HepG2 (cell line): ENCODE data around the gene BRIP1. TPM values are rescaled to one million over a fixed set of nuclear protein-coding genes. Genes with fewer than 3 reads are reported as not detected.

ENCODE experiments used
- ATAC-seq: fragments of 200-7000 bp; cut with Tn5 transposase; 3 replicates; pipeline ENCODE4 v1.9.1; 2020; ENCODE audit warnings: mild to moderate bottlenecking, moderate library complexity
- BruUV-seq: library from RNA; stranded (reverse); fragments of 400-500 nt; replicated peaks from 2 replicates; lab custom pipeline; 2021; lab: Mats Ljungman, UMichigan
- CTCF ChIA-PET: fragments of 300-600 bp; formaldehyde crosslinking; extraction: SDS; loops from one replicate; lab custom pipeline; 2021; ENCODE audit warnings: low total read pairs, inconsistent platforms, low intra/inter-chr PET ratio; lab: Yijun Ruan, JAX
- POLR2A ChIA-PET: fragments of 350-600 bp; sonication (Branson Sonifier 250); formaldehyde crosslinking; loops from one replicate; lab custom pipeline; 2020; ENCODE audit warnings: antibody characterized with exemption, inconsistent platforms; lab: Yijun Ruan, JAX
- DNase-seq: peaks from one replicate; pipeline ENCODE4 v3.0.0-alpha.2; 2015; ENCODE audit warnings: low spot score
- FAIRE-seq: peaks from 3 replicates; lab custom pipeline; 2011; peaks lifted over from hg19 to GRCh38; lab: Jason Lieb, UNC
- H2AFZ ChIP-seq: one replicate; pipeline ENCODE4 v1.6.1; 2011; ENCODE audit warnings: low read length, inconsistent platforms
- H3K27ac ChIP-seq: fragments of 300-600 bp; 3 replicates; pipeline ENCODE4 v1.8.0; 2011; ENCODE audit warnings: mixed run types, mild to moderate bottlenecking, mixed read lengths, low read length, inconsistent platforms; ENCODE audit not compliant: insufficient read depth; ENCODE audit errors: extremely low read length
- H3K27me3 ChIP-seq, 2 experiments: fragments of 200-600 bp in 1 of 2; 2 replicates in 1 of 2; 3 replicates in 1 of 2; pipeline versions ENCODE4 v1.6.0 to v1.8.0; 2011; ENCODE audit warnings: low read length in 2 of 2, mild to moderate bottlenecking in 2 of 2, moderate library complexity in 2 of 2, inconsistent platforms in 1 of 2; ENCODE audit not compliant: insufficient read depth in 2 of 2, control insufficient read depth in 1 of 2
- H3K36me3 ChIP-seq, 2 experiments: fragments of 200-600 bp in 1 of 2; replicated peaks in 1 of 2; 2 replicates in 1 of 2; 3 replicates in 1 of 2; pipeline versions ENCODE4 v1.5.1 to v1.8.0; 2011; ENCODE audit warnings: low read length in 2 of 2, inconsistent platforms in 1 of 2; ENCODE audit not compliant: insufficient read depth in 2 of 2, control insufficient read depth in 1 of 2
- H3K4me1 ChIP-seq: 2 replicates; pipeline ENCODE4 v1.5.1; 2012; ENCODE audit warnings: low read length, inconsistent platforms; ENCODE audit not compliant: insufficient read depth
- H3K4me2 ChIP-seq: 2 replicates; pipeline ENCODE4 v1.6.0; 2011; ENCODE audit warnings: low read depth, low read length, inconsistent platforms
- H3K4me3 ChIP-seq, 3 experiments: fragments of 200-600 bp in 1 of 3; sonication (generic), shearing (Covaris generic) in 1 of 3; replicated peaks in 1 of 3; 2 replicates each; pipeline ENCODE4 v1.5.1; 2011 to 2016; ENCODE audit warnings: low read length in 3 of 3, inconsistent platforms in 2 of 3, low read depth in 2 of 3, mild to moderate bottlenecking in 2 of 3, control low read depth in 1 of 3, mixed read lengths in 1 of 3; ENCODE audit not compliant: insufficient read depth in 1 of 3
- H3K79me2 ChIP-seq: one replicate; pipeline ENCODE4 v1.6.1; 2011; ENCODE audit warnings: low read length, inconsistent platforms; ENCODE audit not compliant: insufficient read depth
- H3K9ac ChIP-seq: 2 replicates; pipeline ENCODE4 v1.6.0; 2011; ENCODE audit warnings: mild to moderate bottlenecking, low read depth, low read length, inconsistent platforms; ENCODE audit not compliant: insufficient read depth
- H3K9me3 ChIP-seq: 2 replicates; pipeline ENCODE4 v1.5.1; 2012; ENCODE audit warnings: mild to moderate bottlenecking, low read length
- H4K20me1 ChIP-seq: 2 replicates; pipeline ENCODE4 v1.6.0; 2011; ENCODE audit warnings: inconsistent platforms, mild to moderate bottlenecking, low read length, moderate library complexity; ENCODE audit not compliant: insufficient read depth
- AGO1 ChIP-seq: fragments of 200-400 bp; formaldehyde crosslinking; IDR thresholded peaks from 2 replicates; pipeline ENCODE4 v1.6.1; 2017; ENCODE audit warnings: mild to moderate bottlenecking, low read depth, low read length, moderate library complexity; ENCODE audit not compliant: poor library complexity, severe bottlenecking
- BHLHE40 ChIP-seq: IDR thresholded peaks from 2 replicates; pipeline ENCODE4 v1.6.1; 2011; ENCODE audit warnings: low read length, improper control_type of control experiment
- ELF3 ChIP-seq: IDR thresholded peaks from 2 replicates; pipeline ENCODE4 v1.6.1; 2016; ENCODE audit warnings: missing genetic modification reagents, missing compliant biosample characterization
- HIVEP1 ChIP-seq: sonication (generic); formaldehyde crosslinking; IDR thresholded peaks from 2 replicates; pipeline ENCODE4 v1.4.0; 2020; ENCODE audit warnings: mild to moderate bottlenecking, missing genetic modification reagents
- ISL2 ChIP-seq: sonication (generic); formaldehyde crosslinking; IDR thresholded peaks from 2 replicates; pipeline ENCODE4 v1.5.0; 2020; ENCODE audit warnings: missing genetic modification reagents
- NFATC3 ChIP-seq: sonication (generic); formaldehyde crosslinking; IDR thresholded peaks from 2 replicates; pipeline ENCODE4 v1.5.1; 2020; ENCODE audit warnings: mild to moderate bottlenecking, missing genetic modification reagents
- PHF20 ChIP-seq: sonication (generic); formaldehyde crosslinking; IDR thresholded peaks from 2 replicates; pipeline ENCODE4 v1.5.0; 2020; ENCODE audit warnings: mild to moderate bottlenecking, missing genetic modification reagents
- SALL2 ChIP-seq: sonication (generic); formaldehyde crosslinking; IDR thresholded peaks from 2 replicates; pipeline ENCODE4 v1.8.1; 2023; ENCODE audit warnings: mild to moderate bottlenecking, missing genetic modification reagents, inconsistent platforms
- TBL1XR1 ChIP-seq: fragments of 150-350 bp; IDR thresholded peaks from 2 replicates; pipeline ENCODE4 v1.6.1; 2014; ENCODE audit warnings: borderline replicate concordance, low read length; ENCODE audit not compliant: partially characterized antibody
- ZBTB38 ChIP-seq: sonication (generic); formaldehyde crosslinking; IDR thresholded peaks from 2 replicates; pipeline ENCODE4 v1.5.1; 2020; ENCODE audit warnings: mild to moderate bottlenecking, missing genetic modification reagents
- ZFY ChIP-seq: sonication (generic); formaldehyde crosslinking; IDR thresholded peaks from 2 replicates; pipeline ENCODE4 v1.4.0; 2020; ENCODE audit warnings: missing genetic modification reagents
- ZNF558 ChIP-seq: sonication (generic); formaldehyde crosslinking; IDR thresholded peaks from 2 replicates; pipeline ENCODE4 v1.9.0; 2022; ENCODE audit warnings: mild to moderate bottlenecking, missing genetic modification reagents, borderline replicate concordance
- ZSCAN22 ChIP-seq: sonication (generic); formaldehyde crosslinking; IDR thresholded peaks from 2 replicates; pipeline ENCODE4 v1.4.0; 2020; ENCODE audit warnings: mild to moderate bottlenecking, missing genetic modification reagents
- ZXDC ChIP-seq: sonication (generic); formaldehyde crosslinking; IDR thresholded peaks from 2 replicates; pipeline ENCODE4 v1.5.0; 2020; ENCODE audit warnings: mild to moderate bottlenecking, missing genetic modification reagents
- WGBS: methylation state at CpG from one replicate; pipeline ENCODE4 v1.1.6; 2017; ENCODE audit warnings: low lambda C conversion rate; 5-methylcytosine and 5-hydroxymethylcytosine counted together
- in situ Hi-C: cut with HindIII; loops from 2 replicates; pipeline ENCODE4 v1.10.0; 2017; ENCODE audit warnings: low pct_unique_long_range_greater_than_20kb; ENCODE audit not compliant: extremely low pct_ligation_motif_present
- intact Hi-C: fragments of 100-400 bp; cut with micrococcal nuclease; formaldehyde crosslinking; loops from one replicate; pipeline ENCODE4 v1.10.0; 2022; ENCODE audit not compliant: unreplicated experiment
- polyA plus RNA-seq, 8 experiments: library from polyadenylated mRNA; depleted of rRNA in 3 of 8; stranded (reverse) in 7 of 8; unstranded in 1 of 8; fragments of >200 nt; fragmentation: Illumina TruSeq in 4 of 8; extraction: Trizol in 4 of 8; gene quantifications; 2 replicates each; pipeline versions ENCODE4 v1.2.1 to v1.2.3, GENCODE V29; 2011 to 2016; ENCODE audit warnings: low read depth in 4 of 8, missing spikeins in 1 of 8, mixed read lengths in 1 of 8; ENCODE audit not compliant: insufficient read depth in 1 of 8
- total RNA-seq, 5 experiments: library from RNA; depleted of rRNA; stranded (reverse); fragments of >200 nt; fragmentation: Illumina TruSeq; extraction: Trizol; gene quantifications; 2 replicates each; pipeline ENCODE4 v1.2.3, GENCODE V29; 2016; ENCODE audit warnings: low read depth in 1 of 5

The BRIP1 gene
- total and polyA plus RNA-seq, 2 of the 13 experiments (the other 11 are each of a cell fraction or from before 2014, with no cell fraction given): 3.8 to 27.7 TPM

GRCh38 chr17:61650749-61651148, 212.6 kb downstream of the BRIP1 start:
- no TSS peak for BruUV-seq
- in situ Hi-C loops: no loop called here
- CTCF ChIA-PET: no interaction called here

More at GRCh38 chr17:61650749-61651148, 212.6 kb downstream of the BRIP1 start:
- POLR2A ChIA-PET: no interaction called here
- Histone ChIP-seq H3K27ac (no peak overlapping the region), H2AFZ (no peak overlapping the region), H3K79me2 (no peaks in the 10 kb centered on the region), H3K9me3 (no peaks in the 10 kb centered on the region), H3K9ac (no peak overlapping the region), H3K4me2 (no peak overlapping the region), H3K4me1 (no peaks in the 10 kb centered on the region), H3K27me3 (no peaks in the 10 kb centered on the region), H4K20me1 (no peaks in the 10 kb centered on the region), H3K4me3 (no peak overlapping the region), H3K36me3 (no peaks in the 10 kb centered on the region)
- intact Hi-C loops: no loop called here
- 49% methylated on average over 2 of the region's 2 CpGs for WGBS
- ATAC-seq: no peak
- FAIRE-seq: no peak
- no peak for TF ChIP-seq ELF3 (CRISPR knock-in tag)
- no peak for TF ChIP-seq PHF20 (CRISPR knock-in tag)
- TF ChIP-seq ZBTB38 (CRISPR knock-in tag): no peak
- no peak for TF ChIP-seq ZXDC (CRISPR knock-in tag)
- TF ChIP-seq ZNF558 (CRISPR knock-in tag): no peak
- TF ChIP-seq BHLHE40: no peak
- TF ChIP-seq NFATC3: no peak
- TF ChIP-seq ISL2 (CRISPR knock-in tag): no peak
- TF ChIP-seq TBL1XR1: no peak
- TF ChIP-seq ZSCAN22 (CRISPR knock-in tag): no peak
- no peak for TF ChIP-seq ZFY (CRISPR knock-in tag)
- TF ChIP-seq HIVEP1 (CRISPR knock-in tag): no peak
- no peak for TF ChIP-seq SALL2 (CRISPR knock-in tag)
- no peak for TF ChIP-seq AGO1
- DNase-seq: no peak
